GM12878 (cell line): ENCODE measurements around the gene GANC. TPM values are rescaled to one million over a fixed set of nuclear protein-coding genes. Genes with fewer than 3 reads are reported as not detected.

Source experiments
- ATAC-seq: fragments of 200-7000 bp; cut with Tn5 transposase; 3 replicates; pipeline ENCODE4 v1.9.1; 2020; ENCODE audit warnings: mild to moderate bottlenecking, moderate library complexity
- BruUV-seq: library from RNA; stranded (reverse); fragments of 400-500 nt; replicated peaks from 2 replicates; lab custom pipeline; 2021; lab: Mats Ljungman, UMichigan
- CTCF ChIA-PET: fragments of 300-600 bp; sonication (Branson Sonifier 250); formaldehyde crosslinking; extraction: SDS; loops from one replicate; lab custom pipeline; 2021; ENCODE audit warnings: inconsistent platforms; lab: Yijun Ruan, JAX
- POLR2A ChIA-PET: fragments of 350-600 bp; formaldehyde crosslinking; extraction: SDS; loops from one replicate; lab custom pipeline; 2021; ENCODE audit warnings: inconsistent platforms; lab: Charles Lee
- RAD21 ChIA-PET: fragments of 300-600 bp; sonication (Branson Sonifier 250); formaldehyde crosslinking; loops from one replicate; lab custom pipeline; 2023; ENCODE audit warnings: antibody characterized with exemption; ENCODE audit not compliant: unreplicated experiment; lab: Charles Lee
- SMC1A ChIA-PET: fragments of 300-600 bp; sonication (Branson Sonifier 250); formaldehyde crosslinking; loops from one replicate; lab custom pipeline; 2023; ENCODE audit not compliant: unreplicated experiment, uncharacterized antibody; lab: Charles Lee
- DNase-seq: peaks from one replicate; pipeline ENCODE4 v3.0.0-alpha.2; 2011; ENCODE audit warnings: low read depth, low spot score
- FAIRE-seq: peaks from 3 replicates; lab custom pipeline; 2011; peaks lifted over from hg19 to GRCh38; lab: Jason Lieb, UNC
- H2AFZ ChIP-seq: 2 replicates; pipeline ENCODE4 v1.6.0; 2011; ENCODE audit warnings: low read depth, low read length, control low read depth; ENCODE audit not compliant: control insufficient read depth
- H3K27ac ChIP-seq: 2 replicates; pipeline ENCODE4 v1.5.1; 2011; ENCODE audit warnings: control low read depth; ENCODE audit not compliant: control insufficient read depth, insufficient read depth
- H3K27me3 ChIP-seq, 2 experiments: replicated peaks in 1 of 2; 2 replicates each; pipeline versions ENCODE4 v1.6.0 to v1.6.1; 2011; ENCODE audit warnings: low read length in 1 of 2; ENCODE audit not compliant: control insufficient read depth in 2 of 2, insufficient read depth in 2 of 2
- H3K36me3 ChIP-seq, 2 experiments: 2 replicates each; pipeline ENCODE4 v1.5.1; 2011; ENCODE audit warnings: low read length in 1 of 2; ENCODE audit not compliant: control insufficient read depth in 2 of 2, insufficient read depth in 2 of 2
- H3K4me1 ChIP-seq: 2 replicates; pipeline ENCODE4 v1.6.1; 2011; ENCODE audit warnings: mild to moderate bottlenecking, low read length, moderate library complexity, mixed read lengths; ENCODE audit not compliant: control insufficient read depth, insufficient read depth
- H3K4me2 ChIP-seq: 2 replicates; pipeline ENCODE4 v1.6.0; 2011; ENCODE audit warnings: control low read depth; ENCODE audit not compliant: control insufficient read depth, insufficient read depth
- H3K4me3 ChIP-seq: fragments of 200-600 bp; sonication (generic); 2 replicates; pipeline ENCODE4 v1.5.1; 2016
- H3K79me2 ChIP-seq: 2 replicates; pipeline ENCODE4 v1.6.0; 2011; ENCODE audit warnings: low read length; ENCODE audit not compliant: control insufficient read depth, insufficient read depth
- H3K9ac ChIP-seq: 2 replicates; pipeline ENCODE4 v1.8.0; 2011; ENCODE audit warnings: low read length, control low read depth, mixed read lengths; ENCODE audit not compliant: control insufficient read depth, insufficient read depth
- H3K9me3 ChIP-seq: replicated peaks from 3 replicates; pipeline ENCODE4 v1.5.1; 2011; ENCODE audit warnings: mild to moderate bottlenecking, low read length; ENCODE audit not compliant: control insufficient read depth, insufficient read depth
- H4K20me1 ChIP-seq: 2 replicates; pipeline ENCODE4 v1.6.0; 2011; ENCODE audit not compliant: control insufficient read depth, insufficient read depth
- CBX5 ChIP-seq: sonication (generic); IDR thresholded peaks from 2 replicates; pipeline ENCODE4 v1.6.1; 2016; ENCODE audit warnings: low read depth, moderate library complexity, mild to moderate bottlenecking, inconsistent platforms
- CEBPZ ChIP-seq: fragments of 150-350 bp; IDR thresholded peaks from 2 replicates; pipeline ENCODE4 v1.6.1; 2016; ENCODE audit warnings: low read depth, low read length
- KDM1A ChIP-seq: fragments of 200-600 bp; sonication (generic); IDR thresholded peaks from 2 replicates; pipeline ENCODE4 v1.6.1; 2016; ENCODE audit warnings: borderline replicate concordance
- MTA3 ChIP-seq: IDR thresholded peaks from 2 replicates; pipeline ENCODE4 v1.6.1; 2012; ENCODE audit warnings: low read length, inconsistent platforms, borderline replicate concordance
- POLR2AphosphoS5 ChIP-seq: IDR thresholded peaks from 2 replicates; pipeline ENCODE4 v1.6.1; 2011; ENCODE audit warnings: mild to moderate bottlenecking, low read length, inconsistent platforms
- STAT1 ChIP-seq: fragments of 450-650 bp; conservative IDR thresholded peaks from 2 replicates; pipeline ENCODE4 v1.6.1; 2014; ENCODE audit warnings: antibody characterized with exemption, mild to moderate bottlenecking
- USF2 ChIP-seq: IDR thresholded peaks from 2 replicates; pipeline ENCODE4 v1.6.1; 2011; ENCODE audit warnings: low read depth, low read length, improper control_type of control experiment, borderline replicate concordance
- WGBS: methylation state at CpG from one replicate; pipeline ENCODE4 v1.1.6; 2016; ENCODE audit warnings: low lambda C conversion rate; ENCODE audit not compliant: insufficient replicate concordance, insufficient coverage; ENCODE audit errors: missing lambda C conversion rate; 5-methylcytosine and 5-hydroxymethylcytosine counted together
- in situ Hi-C: fragments of 300-500 bp; cut with MboI; formaldehyde crosslinking; loops from 9 replicates; pipeline ENCODE4 v1.14.3; 2018; ENCODE audit warnings: mixed read lengths
- intact Hi-C: fragments of 100-400 bp; cut with micrococcal nuclease; formaldehyde crosslinking; loops from one replicate; pipeline ENCODE4 v1.14.2; 2022; ENCODE audit not compliant: unreplicated experiment
- polyA plus RNA-seq, 11 experiments: library from polyadenylated mRNA; depleted of rRNA in 4 of 11; unstranded in 6 of 11; stranded (reverse) in 5 of 11; fragments of >200 nt; fragmentation: Nextera tagmentation in 4 of 11; fragmentation: Illumina TruSeq in 1 of 11; extraction: Ambion mirVana in 4 of 11; extraction: Trizol in 1 of 11; gene quantifications; 1 replicate in 1 of 11; 2 replicates in 10 of 11; pipeline versions ENCODE4 v1.2.1 to v1.2.3, GENCODE V29; 2011 to 2016; ENCODE audit warnings: inconsistent platforms in 2 of 11, missing spikeins in 2 of 11, low read depth in 1 of 11
- total RNA-seq, 4 experiments: library from RNA; depleted of rRNA in 3 of 4; stranded (reverse); fragments of >200 nt in 3 of 4; fragmentation: Illumina TruSeq in 1 of 4; extraction: Trizol in 1 of 4; gene quantifications; 2 replicates each; pipeline versions ENCODE4 v1.2.1 to v1.2.3, GENCODE V29; 2013 to 2021

GANC gene
- total and polyA plus RNA-seq, 10 of the 15 experiments (the other 5 are each of a cell fraction or from before 2014, with no cell fraction given), result 11.3 to 35.3 (median 23.0) TPM

GRCh38 chr15:42231088-42231487 is 41.9 kb upstream of the GANC start:
- Histone ChIP-seq H3K27me3 (no peaks in the 10 kb centered on the region), H3K9ac (no peak overlapping the region), H3K4me2 (no peak overlapping the region), H2AFZ (no peak overlapping the region), H3K4me3 (no peak overlapping the region), H3K4me1 (no peaks in the 10 kb centered on the region), H3K36me3 (peaks cover 1 to 12% of the 10 kb centered on the region in 2 experiments; a peak in 2 of 4 replicates), H3K79me2 (no peaks in the 10 kb centered on the region), H3K27ac (no peak overlapping the region), H4K20me1 (no peaks in the 10 kb centered on the region), H3K9me3 (no peaks in the 10 kb centered on the region)
- TF ChIP-seq CBX5 (no peak), STAT1 (no peak), USF2 (no peak), MTA3 (no peak), CEBPZ (no peak), KDM1A (no peak), POLR2AphosphoS5 (no peak)
- CTCF ChIA-PET, result interaction anchor here (1.0 kb wide), 1 partner anchor 154 kb away, joined by 3 read pairs; no protein-coding TSS in a partner anchor
- intact Hi-C loops (no loop called here), in situ Hi-C loops (no loop called here)
- no TSS peak for BruUV-seq
- DNase-seq, result no peak
- ATAC-seq, result no peak
- no peak for FAIRE-seq
- SMC1A ChIA-PET, result no interaction called here
- POLR2A ChIA-PET, result interaction anchor here (0.6 kb wide), 1 partner anchor 535 kb away, joined by 4 read pairs; no protein-coding TSS in a partner anchor
- 100% methylated on average over 1 of the region's 1 CpG for WGBS
- RAD21 ChIA-PET, result no interaction called here
